Astrocyte (in vitro differentiated cells and primary cell): ENCODE results near the gene PNMA1. TPM values are rescaled to one million over a fixed set of nuclear protein-coding genes. Genes with fewer than 3 reads are reported as not detected.

Experiments
- DNase-seq: peaks from one replicate; pipeline ENCODE4 v3.0.0-alpha.2; 2010; ENCODE audit warnings: low read depth
- FAIRE-seq: peaks from 2 replicates; lab custom pipeline; 2011; peaks lifted over from hg19 to GRCh38; lab: Jason Lieb, UNC
- H2AFZ ChIP-seq: 2 replicates; pipeline ENCODE4 v1.6.0; 2012; ENCODE audit warnings: low read depth, low read length, inconsistent platforms
- H3K27ac ChIP-seq: 2 replicates; pipeline ENCODE4 v1.5.1; 2011; ENCODE audit warnings: low read depth, low read length, inconsistent platforms
- H3K27me3 ChIP-seq: 2 replicates; pipeline ENCODE4 v1.6.0; 2011; ENCODE audit warnings: low read length, inconsistent platforms; ENCODE audit not compliant: insufficient read depth
- H3K36me3 ChIP-seq: 2 replicates; pipeline ENCODE4 v1.5.1; 2011; ENCODE audit warnings: low read length, inconsistent platforms; ENCODE audit not compliant: insufficient read depth
- H3K4me1 ChIP-seq: 2 replicates; pipeline ENCODE4 v1.5.1; 2011; ENCODE audit warnings: low read length, inconsistent platforms; ENCODE audit not compliant: insufficient read depth
- H3K4me2 ChIP-seq: 2 replicates; pipeline ENCODE4 v1.6.0; 2012; ENCODE audit warnings: low read length, inconsistent platforms
- H3K4me3 ChIP-seq: 2 replicates; pipeline ENCODE4 v1.5.1; 2011; ENCODE audit warnings: low read depth, mild to moderate bottlenecking, low read length, inconsistent platforms; ENCODE audit not compliant: insufficient read depth
- H3K79me2 ChIP-seq: 2 replicates; pipeline ENCODE4 v1.6.0; 2012; ENCODE audit warnings: mild to moderate bottlenecking, low read length, inconsistent platforms; ENCODE audit not compliant: insufficient read depth
- H3K9ac ChIP-seq: 2 replicates; pipeline ENCODE4 v1.6.0; 2012; ENCODE audit warnings: mild to moderate bottlenecking, low read length, inconsistent platforms
- H3K9me3 ChIP-seq: 2 replicates; pipeline ENCODE4 v1.5.1; 2012; ENCODE audit warnings: low read depth, mild to moderate bottlenecking, low read length, inconsistent platforms; ENCODE audit not compliant: insufficient read depth
- H4K20me1 ChIP-seq: 2 replicates; pipeline ENCODE4 v1.6.0; 2012; ENCODE audit warnings: low read length, inconsistent platforms; ENCODE audit not compliant: insufficient read depth
- H3K27ac Mint-ChIP-seq: one replicate; pipeline ENCODE4 v1.8.0; 2021; ENCODE audit warnings: mild to moderate bottlenecking, mixed read lengths; ENCODE audit not compliant: unreplicated experiment
- H3K27me3 Mint-ChIP-seq: one replicate; pipeline ENCODE4 v1.8.0; 2021; ENCODE audit warnings: low read depth, mixed read lengths; ENCODE audit not compliant: unreplicated experiment
- H3K36me3 Mint-ChIP-seq: one replicate; pipeline ENCODE4 v1.8.0; 2021; ENCODE audit warnings: low read depth, mixed read lengths; ENCODE audit not compliant: unreplicated experiment
- H3K4me1 Mint-ChIP-seq: one replicate; pipeline ENCODE4 v1.8.0; 2021; ENCODE audit warnings: low read depth, mixed read lengths; ENCODE audit not compliant: unreplicated experiment
- H3K4me3 Mint-ChIP-seq: one replicate; pipeline ENCODE4 v1.8.0; 2021; ENCODE audit warnings: mild to moderate bottlenecking, moderate library complexity, mixed read lengths; ENCODE audit not compliant: unreplicated experiment
- H3K9me3 Mint-ChIP-seq: one replicate; pipeline ENCODE4 v1.8.0; 2021; ENCODE audit warnings: mild to moderate bottlenecking, mixed read lengths; ENCODE audit not compliant: unreplicated experiment
- CTCF ChIP-seq: IDR thresholded peaks from 2 replicates; pipeline ENCODE4 v1.5.1; 2011; ENCODE audit warnings: low read depth, mild to moderate bottlenecking, inconsistent platforms, low read length, moderate library complexity; ENCODE audit not compliant: insufficient read depth
- EZH2 ChIP-seq: IDR thresholded peaks from 2 replicates; pipeline ENCODE4 v1.6.1; 2012; ENCODE audit warnings: mild to moderate bottlenecking, low read length, inconsistent platforms; ENCODE audit not compliant: insufficient read depth
- total RNA-seq: library from RNA; stranded (reverse); gene quantifications from 2 replicates; pipeline ENCODE4 v1.2.1, GENCODE V29; 2021

PNMA1 gene
- total RNA-seq, 1 donor from 2014 or later, result 67.4 TPM

DNA sequence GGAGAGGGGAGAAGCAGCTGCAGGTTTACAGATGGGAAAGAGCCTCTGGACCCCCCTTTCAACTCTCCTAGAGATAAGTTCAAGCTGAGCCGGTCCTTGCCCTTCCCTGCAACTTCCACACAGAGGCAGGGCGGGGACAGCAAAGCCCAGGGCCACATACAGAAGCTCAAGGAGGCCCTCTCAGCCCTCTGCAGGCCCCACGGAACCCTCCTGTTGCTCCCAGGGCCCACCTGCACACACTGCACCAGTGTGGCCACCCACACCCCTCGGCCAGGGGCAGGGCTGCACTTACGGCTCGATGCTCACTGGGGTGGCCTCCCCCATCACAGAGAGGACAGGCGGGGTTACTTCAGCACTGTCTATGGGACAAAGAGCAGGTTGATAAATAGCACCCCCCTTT, 13.0 kb upstream of the PNMA1 start:
- H3K9me3 ChIP-seq, result no peaks in the 10 kb centered on the region
- H3K36me3 ChIP-seq, result peaks cover 37% of the 10 kb centered on the region
- H3K27me3 Mint-ChIP-seq, result no peaks in the 10 kb centered on the region
- H3K79me2 ChIP-seq, result peaks cover 29% of the 10 kb centered on the region
- H3K4me3 Mint-ChIP-seq, result no peak overlapping the region
- peaks cover 54% of the 10 kb centered on the region for H3K4me1 ChIP-seq
- H3K27ac ChIP-seq, result no peak overlapping the region
- TF ChIP-seq CTCF, result no peak
- no peak overlapping the region for H3K4me3 ChIP-seq
- DNase-seq (no peak), FAIRE-seq (no peak)
- no peaks in the 10 kb centered on the region for H3K9me3 Mint-ChIP-seq
- peaks cover 39% of the 10 kb centered on the region for H3K4me1 Mint-ChIP-seq
- H3K27me3 ChIP-seq, result no peaks in the 10 kb centered on the region
- H3K9ac ChIP-seq, result no peak overlapping the region
- no peak overlapping the region for H3K4me2 ChIP-seq
- no peak overlapping the region for H3K27ac Mint-ChIP-seq
- H2AFZ ChIP-seq, result no peak overlapping the region
- peaks cover 44% of the 10 kb centered on the region for H4K20me1 ChIP-seq
- H3K36me3 Mint-ChIP-seq, result peaks cover 25% of the 10 kb centered on the region

DNA sequence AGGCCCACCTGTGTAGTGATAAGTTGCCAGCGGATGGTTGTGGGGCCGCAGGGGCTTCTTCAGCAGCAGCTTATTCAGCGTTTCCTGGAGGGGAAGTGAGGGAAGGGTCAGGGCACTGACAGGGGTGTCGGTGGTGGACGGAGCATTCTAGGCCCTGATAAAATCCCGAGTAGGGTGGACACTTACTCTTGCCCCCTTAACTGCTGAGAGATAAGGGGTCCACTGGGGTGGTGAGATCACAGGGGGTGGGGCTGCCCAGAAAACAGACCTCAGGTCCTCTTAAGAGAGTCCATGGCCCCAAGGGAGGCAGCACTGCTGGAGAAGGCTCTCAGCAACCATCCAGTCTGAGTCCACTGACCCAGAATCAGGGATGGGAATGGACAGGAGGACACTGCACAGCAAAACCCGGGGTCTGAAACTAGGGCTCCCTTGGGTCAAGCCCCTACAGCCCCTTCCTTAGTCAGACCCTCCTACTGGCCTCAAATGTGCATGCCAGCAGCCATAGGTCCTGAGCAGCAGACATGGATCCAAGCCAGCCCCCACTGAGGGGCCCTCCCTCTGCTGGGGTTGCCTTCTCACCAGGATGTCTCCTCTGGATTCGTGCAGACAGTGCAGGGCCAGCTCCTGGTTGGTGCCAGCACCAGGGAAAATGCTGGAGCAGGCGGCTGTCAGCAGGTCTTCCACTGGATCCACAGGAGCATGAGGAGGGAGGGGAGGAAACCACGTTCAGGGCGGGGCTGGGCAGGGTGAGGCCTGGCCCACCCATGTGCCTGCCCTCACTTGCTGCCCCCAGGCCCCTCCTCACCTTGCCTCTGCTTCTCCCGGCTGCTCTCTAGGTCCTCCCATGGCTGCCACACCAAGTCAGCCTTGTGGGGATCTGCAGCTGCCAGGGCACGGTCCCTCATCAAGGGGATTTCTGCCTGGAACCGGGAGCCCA, 12.1 kb upstream of the PNMA1 start:
- Mint-ChIP-seq H3K4me1 (peaks cover 39% of the 10 kb centered on the region), H3K4me3 (no peak overlapping the region), H3K27ac (no peak overlapping the region), H3K36me3 (peaks cover 26% of the 10 kb centered on the region), H3K9me3 (no peaks in the 10 kb centered on the region), H3K27me3 (no peaks in the 10 kb centered on the region)
- Histone ChIP-seq H3K27ac (peak overlapping the region; percentile 49), H2AFZ (no peak overlapping the region), H3K4me2 (peak overlapping the region; percentile 74), H3K79me2 (peaks cover 22% of the 10 kb centered on the region), H4K20me1 (peaks cover 36% of the 10 kb centered on the region), H3K27me3 (no peaks in the 10 kb centered on the region), H3K4me3 (no peak overlapping the region), H3K36me3 (peaks cover 38% of the 10 kb centered on the region), H3K9me3 (no peaks in the 10 kb centered on the region), H3K9ac (peak overlapping the region; percentile 70), H3K4me1 (peaks cover 54% of the 10 kb centered on the region)
- no peak for TF ChIP-seq CTCF
- TF ChIP-seq EZH2, result no peak
- FAIRE-seq (no peak), DNase-seq (no peak)
